ENCODE data around the gene CST3.
"Not testable (repeated sequence)": the region's sequence is repeated elsewhere in the genome, so short reads cannot be mapped to it uniquely, and the experiment has no call there.

Gene CST3

GRCh38 chr20:23629017-23629541 lies 8.7 kb downstream of the CST3 start:
- ATAC-seq: no peak
- Mint-ChIP-seq H3K27me3 (peaks cover 24% of the 10 kb centered on the region), H3K4me1 (no peaks in the 10 kb centered on the region), H3K4me3 (no peak overlapping the region), H3K27ac (no peak overlapping the region), H3K9me3 (no peaks in the 10 kb centered on the region)
- DNase-seq: no peak

GRCh38 chr20:23628402-23629016 lies 9.2 kb downstream of the CST3 start:
- Mint-ChIP-seq H3K9me3 (no peaks in the 10 kb centered on the region), H3K27ac (no peak overlapping the region), H3K4me1 (no peaks in the 10 kb centered on the region), H3K4me3 (no peak overlapping the region), H3K27me3 (peaks cover 26% of the 10 kb centered on the region)
- no peak for DNase-seq
- ATAC-seq: no peak

GRCh38 chr20:23627501-23627900 lies 10.3 kb downstream of the CST3 start:
- peaks cover 5% of the 10 kb centered on the region for H3K4me1 Mint-ChIP-seq
- H3K27ac Mint-ChIP-seq: no peak overlapping the region
- DNase-seq (no peak), ATAC-seq (no peak)
- no peak overlapping the region for H3K4me3 Mint-ChIP-seq
- no peaks in the 10 kb centered on the region for H3K9me3 Mint-ChIP-seq
- peaks cover 26% of the 10 kb centered on the region for H3K27me3 Mint-ChIP-seq

GRCh38 chr20:23626040-23626620 lies 11.6 kb downstream of the CST3 start:
- Mint-ChIP-seq H3K27me3 (peaks cover 30% of the 10 kb centered on the region), H3K27ac (no peak overlapping the region), H3K4me1 (peaks cover 5% of the 10 kb centered on the region), H3K9me3 (no peaks in the 10 kb centered on the region), H3K4me3 (no peak overlapping the region)
- no peak for DNase-seq
- no peak for ATAC-seq

GRCh38 chr20:23625236-23625964 lies 12.4 kb downstream of the CST3 start:
- no peak for ATAC-seq
- Mint-ChIP-seq H3K27me3 (peaks cover 34% of the 10 kb centered on the region), H3K4me1 (peaks cover 5% of the 10 kb centered on the region), H3K9me3 (no peaks in the 10 kb centered on the region), H3K4me3 (no peak overlapping the region), H3K27ac (no peak overlapping the region)
- DNase-seq: no peak

- peaks cover 39% of the 10 kb centered on the region for H3K27me3 Mint-ChIP-seq
- H3K4me3 Mint-ChIP-seq: no peak overlapping the region
- ATAC-seq (no peak), DNase-seq (no peak)
- no peak overlapping the region for H3K27ac Mint-ChIP-seq
- no peaks in the 10 kb centered on the region for H3K9me3 Mint-ChIP-seq
- peaks cover 5% of the 10 kb centered on the region for H3K4me1 Mint-ChIP-seq
These were observed 13.4 kb downstream of the CST3 start for GRCh38 chr20:23624324-23624691.

- Mint-ChIP-seq H3K27me3 (peaks cover 39% of the 10 kb centered on the region), H3K4me1 (peaks cover 5% of the 10 kb centered on the region), H3K4me3 (no peak overlapping the region), H3K27ac (no peak overlapping the region), H3K9me3 (no peaks in the 10 kb centered on the region)
- DNase-seq: no peak
- ATAC-seq: no peak
These were observed 14.0 kb downstream of the CST3 start for GRCh38 chr20:23623666-23624323.

- H3K4me1 Mint-ChIP-seq: peaks cover 5% of the 10 kb centered on the region
- H3K27ac Mint-ChIP-seq: peak overlapping the region in 1 of 2 donors; percentile 24
- peaks cover 45% of the 10 kb centered on the region for H3K27me3 Mint-ChIP-seq
- no peaks in the 10 kb centered on the region for H3K9me3 Mint-ChIP-seq
- H3K4me3 Mint-ChIP-seq: no peak overlapping the region
- ATAC-seq (no peak), DNase-seq (no peak)
These were observed 14.9 kb downstream of the CST3 start for GRCh38 chr20:23622839-23623343.

- not testable (repeated sequence) for H3K27ac Mint-ChIP-seq, H3K4me3 Mint-ChIP-seq, DNase-seq, H3K9me3 Mint-ChIP-seq, H3K4me1 Mint-ChIP-seq, ATAC-seq
- peaks cover 47% of the 10 kb centered on the region for H3K27me3 Mint-ChIP-seq
These were observed 15.4 kb downstream of the CST3 start for GRCh38 chr20:23622401-23622800.

GRCh38 chr20:23620670-23621386 lies 16.9 kb downstream of the CST3 start:
- not testable (repeated sequence) for H3K27ac Mint-ChIP-seq, ATAC-seq, H3K4me3 Mint-ChIP-seq, DNase-seq, H3K4me1 Mint-ChIP-seq, H3K9me3 Mint-ChIP-seq
- peaks cover 47% of the 10 kb centered on the region for H3K27me3 Mint-ChIP-seq

- ATAC-seq (no peak), DNase-seq (no peak)
- no peaks in the 10 kb centered on the region for H3K4me1 Mint-ChIP-seq
- peaks cover 14% of the 10 kb centered on the region for H3K27me3 Mint-ChIP-seq
- no peak overlapping the region for H3K4me3 Mint-ChIP-seq
- no peaks in the 10 kb centered on the region for H3K9me3 Mint-ChIP-seq
- H3K27ac Mint-ChIP-seq: no peak overlapping the region
These were observed 23.6 kb downstream of the CST3 start for GRCh38 chr20:23614163-23614562.

GRCh38 chr20:23613676-23614075 lies 24.1 kb downstream of the CST3 start:
- Mint-ChIP-seq H3K4me3 (no peak overlapping the region), H3K4me1 (no peaks in the 10 kb centered on the region), H3K27ac (no peak overlapping the region), H3K27me3 (peaks cover 9% of the 10 kb centered on the region), H3K9me3 (no peaks in the 10 kb centered on the region)
- no peak for ATAC-seq
- DNase-seq: no peak

- no peaks in the 10 kb centered on the region for H3K4me1 Mint-ChIP-seq
- no peak overlapping the region for H3K27ac Mint-ChIP-seq
- no peaks in the 10 kb centered on the region for H3K27me3 Mint-ChIP-seq
- ATAC-seq (no peak), DNase-seq (no peak)
- H3K9me3 Mint-ChIP-seq: no peaks in the 10 kb centered on the region
- no peak overlapping the region for H3K4me3 Mint-ChIP-seq
These were observed 25.4 kb downstream of the CST3 start for GRCh38 chr20:23612396-23612795.

GRCh38 chr20:23609486-23610109 lies 28.2 kb downstream of the CST3 start:
- no peak overlapping the region for H3K27ac Mint-ChIP-seq
- DNase-seq: no peak
- no peaks in the 10 kb centered on the region for H3K27me3 Mint-ChIP-seq
- no peaks in the 10 kb centered on the region for H3K9me3 Mint-ChIP-seq
- no peak overlapping the region for H3K4me3 Mint-ChIP-seq
- H3K4me1 Mint-ChIP-seq: peaks cover 12% of the 10 kb centered on the region
- no peak for ATAC-seq
